Cardiac muscle cell (in vitro differentiated cells and primary cell): Measurements from ENCODE around the gene SELENOH. TPM values are rescaled to one million over a fixed set of nuclear protein-coding genes. Genes with fewer than 3 reads are reported as not detected.
A peak's percentile ranks its signal among the peaks of the same experiment; 100 is the strongest.

ENCODE experiments used
- DNase-seq, 2 donors: peaks; one replicate each; pipeline versions ENCODE4 v3.0.0 to v3.0.0-alpha.2; 2010 to 2017; ENCODE audit warnings: low read depth in 1 of 2, low spot score in 1 of 2
- H3K27ac ChIP-seq: fragments of 200-600 bp; sonication (generic); 2 replicates; pipeline ENCODE4 v1.5.1; 2016
- H3K27me3 ChIP-seq: fragments of 200-600 bp; sonication (generic); 2 replicates; pipeline ENCODE4 v1.6.0; 2016; ENCODE audit warnings: control low read depth
- H3K36me3 ChIP-seq: fragments of 200-600 bp; sonication (generic); 2 replicates; pipeline ENCODE4 v1.5.1; 2016; ENCODE audit warnings: control low read depth
- H3K4me1 ChIP-seq: fragments of 200-600 bp; sonication (generic); 2 replicates; pipeline ENCODE4 v1.8.1; 2017; ENCODE audit warnings: low read depth, mild to moderate bottlenecking, mixed run types
- H3K4me3 ChIP-seq: fragments of 200-600 bp; sonication (generic); 2 replicates; pipeline ENCODE4 v1.5.1; 2016; ENCODE audit warnings: mild to moderate bottlenecking
- H3K9me3 ChIP-seq: fragments of 200-600 bp; sonication (generic); 2 replicates; pipeline ENCODE4 v1.5.1; 2017; ENCODE audit warnings: low read depth, mild to moderate bottlenecking, control low read depth
- polyA plus RNA-seq: library from polyadenylated mRNA; unstranded; fragments of >200 nt; fragmentation: Nextera tagmentation; extraction: Ambion mirVana; gene quantifications from 2 replicates; pipeline ENCODE4 v1.2.1, GENCODE V29; 2016
- total RNA-seq: library from RNA; depleted of rRNA; stranded (reverse); fragments of >200 nt; gene quantifications from 2 replicates; pipeline ENCODE4 v1.2.3, GENCODE V29; 2016
- TF ChIP-seq, protein P1 (sequence below): IDR thresholded peaks from 2 replicates; pipeline ENCODE4 v1.5.1; 2012; ENCODE audit warnings: low read depth, mild to moderate bottlenecking, low read length

Gene SELENOH
- total and polyA plus RNA-seq, 2 experiments from 2014 or later = 289 to 311 TPM

DNA sequence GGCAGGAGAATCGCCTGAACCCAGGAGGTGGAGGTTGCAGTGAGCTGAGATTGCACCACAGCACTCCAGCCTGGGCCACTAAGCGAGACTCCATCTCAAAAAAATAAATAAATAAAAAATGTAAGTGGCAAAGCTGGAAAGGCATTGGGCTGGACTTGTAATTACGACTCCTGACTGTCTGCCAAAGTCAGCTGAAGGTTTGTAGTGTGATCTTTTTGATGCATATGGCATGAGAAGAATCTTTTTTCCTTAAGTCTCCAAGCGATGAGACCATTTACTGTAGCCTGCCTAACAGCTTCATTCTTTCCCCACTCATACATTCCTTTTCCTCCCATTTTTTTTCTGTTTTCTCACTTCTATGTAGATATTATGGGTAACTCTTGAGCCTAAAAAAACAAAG is 45.1 kb downstream of the SELENOH start:
- peaks cover 35% of the 10 kb centered on the region for H3K4me1 ChIP-seq
- H3K9me3 ChIP-seq = no peaks in the 10 kb centered on the region
- TF ChIP-seq, protein P1, sequence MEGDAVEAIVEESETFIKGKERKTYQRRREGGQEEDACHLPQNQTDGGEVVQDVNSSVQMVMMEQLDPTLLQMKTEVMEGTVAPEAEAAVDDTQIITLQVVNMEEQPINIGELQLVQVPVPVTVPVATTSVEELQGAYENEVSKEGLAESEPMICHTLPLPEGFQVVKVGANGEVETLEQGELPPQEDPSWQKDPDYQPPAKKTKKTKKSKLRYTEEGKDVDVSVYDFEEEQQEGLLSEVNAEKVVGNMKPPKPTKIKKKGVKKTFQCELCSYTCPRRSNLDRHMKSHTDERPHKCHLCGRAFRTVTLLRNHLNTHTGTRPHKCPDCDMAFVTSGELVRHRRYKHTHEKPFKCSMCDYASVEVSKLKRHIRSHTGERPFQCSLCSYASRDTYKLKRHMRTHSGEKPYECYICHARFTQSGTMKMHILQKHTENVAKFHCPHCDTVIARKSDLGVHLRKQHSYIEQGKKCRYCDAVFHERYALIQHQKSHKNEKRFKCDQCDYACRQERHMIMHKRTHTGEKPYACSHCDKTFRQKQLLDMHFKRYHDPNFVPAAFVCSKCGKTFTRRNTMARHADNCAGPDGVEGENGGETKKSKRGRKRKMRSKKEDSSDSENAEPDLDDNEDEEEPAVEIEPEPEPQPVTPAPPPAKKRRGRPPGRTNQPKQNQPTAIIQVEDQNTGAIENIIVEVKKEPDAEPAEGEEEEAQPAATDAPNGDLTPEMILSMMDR = no peak
- H3K27me3 ChIP-seq = no peaks in the 10 kb centered on the region
- H3K27ac ChIP-seq = peak overlapping the region; percentile 76
- no peak overlapping the region for H3K4me3 ChIP-seq
- H3K36me3 ChIP-seq = peaks cover 5% of the 10 kb centered on the region
- no peak for DNase-seq

DNA sequence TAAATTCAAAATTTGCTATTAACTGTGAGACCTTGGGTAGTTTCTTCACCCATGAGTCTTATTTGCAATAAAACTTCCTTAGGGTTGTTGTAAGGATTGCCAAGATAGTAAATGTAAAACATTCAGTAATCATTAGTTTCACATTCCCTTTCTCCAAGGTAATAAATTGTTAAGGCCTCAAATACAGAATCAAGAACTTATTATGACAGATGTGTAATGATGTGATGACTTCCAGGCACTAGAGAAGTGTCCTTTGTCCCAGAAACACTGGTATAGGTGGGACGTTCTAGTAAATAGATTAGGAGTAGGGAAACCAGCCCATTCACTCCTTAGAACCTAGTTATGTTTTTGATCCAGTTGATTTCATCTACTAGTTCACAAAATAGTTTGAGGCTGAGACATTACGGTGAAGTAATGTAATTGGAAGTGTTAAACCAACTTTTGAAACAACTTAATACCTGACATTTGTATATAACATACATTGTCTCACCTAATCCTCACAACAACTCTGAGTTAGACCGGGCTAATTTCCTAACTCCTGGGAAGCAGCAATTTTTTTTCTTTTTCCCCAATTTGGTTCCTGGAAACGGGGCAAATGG is 45.8 kb downstream of the SELENOH start:
- no peaks in the 10 kb centered on the region for H3K9me3 ChIP-seq
- no peak for DNase-seq
- TF ChIP-seq, protein P1 = no peak
- H3K27me3 ChIP-seq = no peaks in the 10 kb centered on the region
- H3K36me3 ChIP-seq = peaks cover 9% of the 10 kb centered on the region
- peaks cover 28% of the 10 kb centered on the region for H3K4me1 ChIP-seq
- H3K27ac ChIP-seq = peak overlapping the region; percentile 76
- no peak overlapping the region for H3K4me3 ChIP-seq

DNA sequence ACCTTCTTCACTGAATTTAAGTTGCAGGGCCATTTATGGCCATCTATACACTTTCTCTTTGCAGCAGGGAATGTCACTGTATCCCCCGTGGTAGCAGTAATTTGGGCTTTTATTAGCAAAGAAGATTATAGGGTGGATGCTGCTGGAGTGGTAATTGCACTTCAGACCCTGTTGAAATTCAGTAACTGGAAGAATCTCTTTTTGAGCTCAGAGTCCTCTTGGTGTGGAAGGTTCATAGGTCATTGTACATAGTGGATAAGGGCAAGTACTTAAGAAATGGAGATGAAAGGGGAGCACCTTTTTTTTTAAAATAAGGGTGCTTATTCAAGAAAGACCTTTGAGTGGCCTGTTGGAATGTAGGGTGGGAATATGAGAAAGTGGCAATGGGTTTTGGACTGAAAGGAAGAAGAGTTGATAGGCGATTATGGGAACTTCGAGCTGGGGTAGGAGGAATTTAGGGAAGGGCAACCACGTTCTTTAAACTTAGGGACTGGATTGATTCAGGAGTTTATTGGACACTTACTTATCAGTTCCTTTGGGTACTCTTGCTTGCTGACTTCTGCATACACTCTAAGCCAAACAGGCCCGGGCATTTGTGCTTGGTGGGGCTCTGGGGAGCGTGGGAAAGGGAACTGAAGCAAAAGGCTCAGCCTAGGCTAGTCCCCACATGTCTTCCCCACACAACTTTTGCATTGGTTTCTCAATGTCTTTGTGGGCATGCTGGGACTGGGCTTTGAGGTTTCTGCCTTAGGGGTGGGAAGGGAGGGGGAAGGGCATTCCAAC is 46.8 kb downstream of the SELENOH start:
- H3K9me3 ChIP-seq = no peaks in the 10 kb centered on the region
- H3K36me3 ChIP-seq = peaks cover 16% of the 10 kb centered on the region
- peak overlapping the region; percentile 76 for H3K27ac ChIP-seq
- TF ChIP-seq, protein P1 = no peak
- peak in 1 of 2 donors; percentile 40 for DNase-seq
- peaks cover 22% of the 10 kb centered on the region for H3K4me1 ChIP-seq
- H3K4me3 ChIP-seq = no peak overlapping the region
- no peaks in the 10 kb centered on the region for H3K27me3 ChIP-seq

DNA sequence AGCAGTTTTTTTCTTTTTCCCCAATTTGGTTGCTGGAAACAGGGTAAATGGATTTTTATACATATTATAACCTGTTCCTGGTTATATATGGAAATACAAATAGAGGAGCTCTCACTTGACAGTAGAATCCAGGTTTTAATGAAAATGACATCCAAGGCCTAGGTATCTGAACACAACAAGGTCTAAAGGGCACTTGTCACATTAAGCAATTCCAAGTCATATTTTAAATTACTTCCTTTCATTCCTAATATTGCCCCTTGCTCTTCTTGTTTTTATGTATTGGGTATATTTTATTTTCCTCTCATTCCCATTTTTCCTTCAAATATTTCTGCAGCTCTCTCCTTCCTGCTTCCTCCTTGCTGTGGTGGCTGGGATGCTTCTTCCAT is 47.4 kb downstream of the SELENOH start:
- Histone ChIP-seq H3K4me3 (no peak overlapping the region), H3K27me3 (no peaks in the 10 kb centered on the region), H3K36me3 (peaks cover 17% of the 10 kb centered on the region), H3K4me1 (peaks cover 22% of the 10 kb centered on the region), H3K9me3 (no peaks in the 10 kb centered on the region), H3K27ac (peak overlapping the region; percentile 76)
- no peak for DNase-seq
- TF ChIP-seq, protein P1 = no peak

DNA sequence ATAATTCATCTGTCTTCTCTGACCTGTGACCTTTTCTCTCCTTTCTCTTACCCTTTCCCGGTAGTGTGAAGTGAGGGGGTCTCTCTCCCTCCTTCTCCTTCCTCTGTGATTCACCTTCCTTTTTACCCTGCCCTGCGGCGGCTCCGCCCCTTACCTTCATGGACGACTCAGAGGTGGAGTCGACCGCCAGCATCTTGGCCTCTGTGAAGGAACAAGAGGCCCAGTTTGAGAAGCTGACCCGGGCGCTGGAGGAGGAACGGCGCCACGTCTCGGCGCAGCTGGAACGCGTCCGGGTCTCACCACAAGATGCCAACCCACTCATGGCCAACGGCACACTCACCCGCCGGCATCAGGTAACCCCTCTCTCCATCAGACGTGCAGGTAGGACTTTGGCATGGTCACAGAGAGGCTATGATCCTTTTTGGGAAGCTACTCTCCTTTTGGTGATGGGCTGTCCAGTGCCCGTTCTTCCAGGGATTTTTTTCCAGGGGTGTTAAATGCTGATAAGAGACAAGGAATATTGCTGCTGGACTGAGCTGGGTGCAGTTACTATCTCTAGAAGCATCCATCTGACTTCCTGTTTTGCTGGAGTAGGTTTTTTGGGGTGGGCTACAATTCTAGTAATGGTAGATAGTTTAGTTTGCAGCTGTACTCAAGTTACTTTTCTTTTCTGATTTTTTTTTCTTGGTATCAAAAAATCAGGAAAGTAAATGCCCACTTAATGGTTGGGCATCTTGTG is 50.2 kb downstream of the SELENOH start:
- no peaks in the 10 kb centered on the region for H3K27me3 ChIP-seq
- H3K4me1 ChIP-seq = peaks cover 22% of the 10 kb centered on the region
- no peaks in the 10 kb centered on the region for H3K9me3 ChIP-seq
- H3K27ac ChIP-seq = no peak overlapping the region
- H3K36me3 ChIP-seq = peaks cover 43% of the 10 kb centered on the region
- H3K4me3 ChIP-seq = no peak overlapping the region
- DNase-seq = no peak
- TF ChIP-seq, protein P1 = no peak
